ENCODE results near the gene COL4A1.

COL4A1 gene

DNA sequence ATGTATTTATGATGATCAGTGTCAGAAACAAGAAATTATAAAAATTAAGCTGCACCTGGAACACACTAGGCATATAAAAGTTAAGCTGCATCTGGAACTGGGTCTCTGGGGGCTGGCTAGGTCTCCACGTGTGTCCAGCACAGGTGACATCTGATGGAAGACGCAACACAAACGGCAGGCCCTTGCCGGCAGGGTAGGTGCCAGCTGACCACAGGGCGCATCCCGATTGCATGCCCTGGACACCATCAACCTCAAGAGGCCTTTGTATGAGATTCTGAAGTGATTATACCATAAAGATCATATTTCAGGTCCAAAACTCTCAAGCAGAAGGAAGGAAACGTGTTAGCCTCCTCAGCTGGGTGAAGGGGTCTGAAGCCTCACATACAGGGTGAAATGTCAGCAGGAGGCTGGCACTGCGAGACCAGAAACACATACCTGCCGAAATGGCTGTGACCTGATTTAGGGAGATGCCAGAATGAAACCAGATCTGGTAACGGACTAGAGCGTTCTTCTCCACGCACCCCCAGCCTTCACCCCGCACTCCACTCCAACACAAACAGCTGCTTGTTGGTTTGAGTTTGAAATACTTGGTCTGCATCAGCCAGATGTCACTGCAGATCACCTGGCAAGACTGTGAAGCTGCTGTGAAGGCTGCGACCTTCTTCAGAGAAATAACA, 37.3 kb downstream of the COL4A1 start:
- Histone ChIP-seq H3K4me3 (ENCODE audit: low read length, poor library complexity, severe bottlenecking) (no peak overlapping the region), H3K9me2 (replicated peaks; ENCODE audit: low read depth, low read length) (no peaks in the 10 kb centered on the region), H3K9ac (ENCODE audit: low read depth, low read length, poor library complexity, severe bottlenecking) (no peak overlapping the region), H4K20me1 (ENCODE audit: insufficient read depth, low read length, poor library complexity, severe bottlenecking) (no peaks in the 10 kb centered on the region), H3K27me3 (ENCODE audit: insufficient read depth, low read length, poor library complexity, severe bottlenecking) (no peaks in the 10 kb centered on the region), H3K4me2 (ENCODE audit: low read depth, low read length, poor library complexity, severe bottlenecking) (no peak overlapping the region), H3K4me1 (ENCODE audit: insufficient read depth, low read length, poor library complexity, severe bottlenecking) (no peaks in the 10 kb centered on the region), H3K9me3 (ENCODE audit: insufficient read depth, low read depth, low read length) (no peaks in the 10 kb centered on the region), H3F3A (ENCODE audit: low read depth) (no peaks in the 10 kb centered on the region), H2AFZ (ENCODE audit: low read length) (no peak overlapping the region), H3K36me3 (ENCODE audit: insufficient read depth, low read length) (no peaks in the 10 kb centered on the region), H3K79me2 (ENCODE audit: insufficient read depth, low read length) (no peaks in the 10 kb centered on the region)
- TF ChIP-seq, protein P1, sequence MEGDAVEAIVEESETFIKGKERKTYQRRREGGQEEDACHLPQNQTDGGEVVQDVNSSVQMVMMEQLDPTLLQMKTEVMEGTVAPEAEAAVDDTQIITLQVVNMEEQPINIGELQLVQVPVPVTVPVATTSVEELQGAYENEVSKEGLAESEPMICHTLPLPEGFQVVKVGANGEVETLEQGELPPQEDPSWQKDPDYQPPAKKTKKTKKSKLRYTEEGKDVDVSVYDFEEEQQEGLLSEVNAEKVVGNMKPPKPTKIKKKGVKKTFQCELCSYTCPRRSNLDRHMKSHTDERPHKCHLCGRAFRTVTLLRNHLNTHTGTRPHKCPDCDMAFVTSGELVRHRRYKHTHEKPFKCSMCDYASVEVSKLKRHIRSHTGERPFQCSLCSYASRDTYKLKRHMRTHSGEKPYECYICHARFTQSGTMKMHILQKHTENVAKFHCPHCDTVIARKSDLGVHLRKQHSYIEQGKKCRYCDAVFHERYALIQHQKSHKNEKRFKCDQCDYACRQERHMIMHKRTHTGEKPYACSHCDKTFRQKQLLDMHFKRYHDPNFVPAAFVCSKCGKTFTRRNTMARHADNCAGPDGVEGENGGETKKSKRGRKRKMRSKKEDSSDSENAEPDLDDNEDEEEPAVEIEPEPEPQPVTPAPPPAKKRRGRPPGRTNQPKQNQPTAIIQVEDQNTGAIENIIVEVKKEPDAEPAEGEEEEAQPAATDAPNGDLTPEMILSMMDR (conservative IDR thresholded peaks at IDR 0.05; ENCODE audit: low read length): no peak
- TF ChIP-seq EZH2phosphoT487 (IDR thresholded peaks at IDR 0.05; ENCODE audit: borderline replicate concordance): no peak

DNA sequence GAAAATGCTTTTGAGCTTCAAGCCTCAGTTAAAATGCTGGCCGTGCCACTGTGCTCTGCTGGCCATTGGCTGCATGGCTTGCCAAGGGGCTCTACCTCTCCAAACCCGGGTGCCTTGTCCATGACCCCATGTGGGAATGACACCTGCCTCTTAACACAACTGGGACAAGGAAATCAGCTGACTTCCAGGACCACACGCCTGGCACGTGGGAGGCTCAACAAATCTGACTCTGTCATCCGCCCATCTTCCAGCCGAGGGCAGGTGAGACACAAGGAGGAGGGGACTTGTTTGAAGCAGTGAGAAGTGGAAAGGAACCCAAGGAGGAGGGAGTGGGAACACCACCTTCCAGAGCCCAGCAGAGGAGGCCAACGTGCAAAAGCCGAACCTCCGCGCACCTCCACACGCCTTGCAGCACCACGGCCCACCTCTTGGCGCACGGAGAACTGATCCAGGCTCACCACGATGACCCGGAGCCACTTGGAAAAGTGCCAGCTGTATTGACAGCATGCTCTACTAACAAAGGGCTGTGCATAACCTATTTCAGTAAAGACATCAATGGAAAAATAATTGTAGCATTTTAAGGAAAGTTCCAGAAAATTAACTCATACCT, 38.3 kb downstream of the COL4A1 start:
- Histone ChIP-seq H3K4me2 (ENCODE audit: low read depth, low read length, poor library complexity, severe bottlenecking) (no peak overlapping the region), H3K27me3 (ENCODE audit: insufficient read depth, low read length, poor library complexity, severe bottlenecking) (no peaks in the 10 kb centered on the region), H4K20me1 (ENCODE audit: insufficient read depth, low read length, poor library complexity, severe bottlenecking) (no peaks in the 10 kb centered on the region), H3K9me2 (replicated peaks; ENCODE audit: low read depth, low read length) (no peaks in the 10 kb centered on the region), H3K9ac (ENCODE audit: low read depth, low read length, poor library complexity, severe bottlenecking) (no peak overlapping the region), H2AFZ (ENCODE audit: low read length) (no peak overlapping the region), H3F3A (ENCODE audit: low read depth) (no peaks in the 10 kb centered on the region), H3K4me3 (ENCODE audit: low read length, poor library complexity, severe bottlenecking) (no peak overlapping the region), H3K4me1 (ENCODE audit: insufficient read depth, low read length, poor library complexity, severe bottlenecking) (no peaks in the 10 kb centered on the region), H3K79me2 (ENCODE audit: insufficient read depth, low read length) (no peaks in the 10 kb centered on the region), H3K36me3 (ENCODE audit: insufficient read depth, low read length) (no peaks in the 10 kb centered on the region), H3K9me3 (ENCODE audit: insufficient read depth, low read depth, low read length) (no peaks in the 10 kb centered on the region)
- TF ChIP-seq, protein P1 (conservative IDR thresholded peaks at IDR 0.05; ENCODE audit: low read length): no peak
- TF ChIP-seq EZH2phosphoT487 (IDR thresholded peaks at IDR 0.05; ENCODE audit: borderline replicate concordance): no peak

DNA sequence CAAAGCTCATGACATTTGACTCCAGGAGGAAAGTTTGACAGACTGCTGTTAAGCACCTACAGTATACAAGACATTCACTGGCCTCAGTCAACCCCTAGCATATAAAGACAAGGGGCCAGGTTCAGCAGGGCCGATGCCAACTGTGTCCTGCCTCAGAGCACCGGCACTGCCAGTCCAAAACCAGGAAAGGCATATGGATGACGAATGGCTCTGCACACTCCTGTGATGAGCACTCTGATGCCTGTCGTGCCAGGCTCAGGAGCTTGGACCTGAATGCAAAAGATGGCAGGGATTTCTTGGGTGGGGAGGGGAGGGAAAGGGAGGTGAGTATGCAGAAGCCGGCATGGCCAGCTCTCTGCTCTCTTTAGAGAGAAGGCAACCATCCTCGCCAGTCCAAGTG, 38.9 kb downstream of the COL4A1 start:
- no peaks in the 10 kb centered on the region for H3K79me2 ChIP-seq (ENCODE audit: insufficient read depth, low read length)
- TF ChIP-seq EZH2phosphoT487 (IDR thresholded peaks at IDR 0.05; ENCODE audit: borderline replicate concordance): no peak
- TF ChIP-seq, protein P1 (conservative IDR thresholded peaks at IDR 0.05; ENCODE audit: low read length): no peak

More for the DNA sequence above, 38.9 kb downstream of the COL4A1 start:
- Histone ChIP-seq H3K36me3 (ENCODE audit: insufficient read depth, low read length) (no peaks in the 10 kb centered on the region), H2AFZ (ENCODE audit: low read length) (no peak overlapping the region), H3K4me3 (ENCODE audit: low read length, poor library complexity, severe bottlenecking) (no peak overlapping the region), H3F3A (ENCODE audit: low read depth) (no peaks in the 10 kb centered on the region), H3K9me2 (replicated peaks; ENCODE audit: low read depth, low read length) (no peaks in the 10 kb centered on the region), H4K20me1 (ENCODE audit: insufficient read depth, low read length, poor library complexity, severe bottlenecking) (no peaks in the 10 kb centered on the region), H3K27me3 (ENCODE audit: insufficient read depth, low read length, poor library complexity, severe bottlenecking) (no peaks in the 10 kb centered on the region), H3K9ac (ENCODE audit: low read depth, low read length, poor library complexity, severe bottlenecking) (no peak overlapping the region), H3K4me2 (ENCODE audit: low read depth, low read length, poor library complexity, severe bottlenecking) (no peak overlapping the region), H3K9me3 (ENCODE audit: insufficient read depth, low read depth, low read length) (no peaks in the 10 kb centered on the region), H3K4me1 (ENCODE audit: insufficient read depth, low read length, poor library complexity, severe bottlenecking) (no peaks in the 10 kb centered on the region)

All from Loucy (cell line).